PFSK-1 (cell line): ENCODE data around the gene HACD2.

Source experiments
- FOXP2 ChIP-seq: optimal IDR thresholded peaks from 2 replicates; pipeline ENCODE3; 2011; ENCODE audit warnings: borderline replicate concordance, control low read depth, inconsistent platforms; ENCODE audit not compliant: insufficient read depth; ENCODE audit errors: extremely low read length, extremely low read depth
- POLR2AphosphoS5 ChIP-seq: IDR thresholded peaks from 2 replicates; pipeline ENCODE4 v1.6.1; 2012; ENCODE audit warnings: low read depth, mild to moderate bottlenecking, control low read depth, low read length, moderate library complexity
- REST ChIP-seq, 2 experiments: IDR thresholded peaks; 2 replicates each; pipeline versions ENCODE4 v1.6.1 to v1.8.0; 2011 to 2012; ENCODE audit warnings: low read depth in 2 of 2, low read length in 2 of 2, control low read depth in 1 of 2, inconsistent platforms in 1 of 2, mild to moderate bottlenecking in 1 of 2, moderate library complexity in 1 of 2; ENCODE audit not compliant: insufficient read depth in 1 of 2
- SIN3A ChIP-seq: IDR thresholded peaks from 2 replicates; pipeline ENCODE4 v1.6.1; 2012; ENCODE audit warnings: mild to moderate bottlenecking, low read length, moderate library complexity, borderline replicate concordance; ENCODE audit not compliant: insufficient read depth
- TAF1 ChIP-seq: IDR thresholded peaks from 2 replicates; pipeline ENCODE4 v1.6.1; 2012; ENCODE audit warnings: low read length, control low read depth, borderline replicate concordance; ENCODE audit not compliant: insufficient read depth

GRCh38 chr3:123618076-123618708 lies 33.3 kb upstream of the HACD2 start:
- TF ChIP-seq REST (IDR thresholded peaks at IDR 0.05; ENCODE audit: insufficient read depth in 1 of 2, low read depth in 2 of 2, low read length in 2 of 2) = no peak
- no peak for TF ChIP-seq TAF1
- no peak for TF ChIP-seq POLR2AphosphoS5
- no peak for TF ChIP-seq SIN3A
- no peak for TF ChIP-seq FOXP2
